RCC 7860 (cell line): Measurements from ENCODE around the gene CHD2.

Source experiments
- DNase-seq: peaks from one replicate; pipeline ENCODE4 v3.0.0-alpha.2; 2015; ENCODE audit warnings: low spot score
- FAIRE-seq: peaks from 2 replicates; lab custom pipeline; 2012; peaks lifted over from hg19 to GRCh38; lab: Jason Lieb, UNC

Gene CHD2

DNA sequence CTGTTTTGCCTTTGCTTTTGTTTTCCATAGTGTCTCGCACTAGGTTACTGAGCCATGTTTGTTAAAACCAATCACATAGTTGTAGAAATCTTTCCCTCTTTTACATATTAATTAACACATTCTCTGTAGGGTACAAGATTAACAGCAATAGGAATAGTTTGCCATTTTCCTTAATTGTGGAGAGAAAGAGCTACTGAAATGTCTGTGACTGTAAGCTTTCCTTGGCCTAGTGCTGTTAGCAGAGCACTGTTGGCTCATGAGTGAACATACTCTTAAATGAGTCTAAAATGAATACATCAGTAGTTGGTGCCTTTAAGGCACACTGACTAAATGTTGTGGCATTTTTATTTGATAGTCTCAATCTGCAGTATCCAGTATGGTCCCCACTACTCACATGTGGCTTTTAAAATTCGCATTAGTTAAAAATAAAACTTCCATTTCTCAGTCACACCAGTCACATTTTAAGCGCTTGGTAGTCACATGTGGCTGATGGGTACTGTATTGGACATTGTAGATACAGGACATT lies 28.2 kb downstream of the CHD2 start:
- FAIRE-seq, result no peak
- no peak for DNase-seq

DNA sequence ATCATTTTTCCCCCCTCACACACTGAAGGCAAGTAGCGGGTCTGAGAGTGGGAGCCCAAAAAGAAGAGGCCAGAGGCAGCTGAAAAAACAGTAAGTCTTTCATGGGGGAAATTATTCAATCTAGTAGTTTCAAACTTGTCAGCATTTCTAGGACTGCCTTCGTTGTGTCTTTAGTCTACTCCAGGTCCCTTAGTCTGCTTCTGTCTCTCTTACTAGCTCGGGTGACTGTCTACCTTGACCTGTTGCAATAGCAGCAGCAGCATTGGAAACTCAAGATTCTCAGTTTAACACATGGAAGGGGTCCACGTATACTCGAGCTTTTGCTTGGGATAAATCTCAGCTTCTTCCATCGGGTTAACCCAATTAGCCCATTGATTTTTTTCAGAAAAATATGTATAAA lies 28.9 kb downstream of the CHD2 start:
- no peak for DNase-seq
- FAIRE-seq, result no peak

DNA sequence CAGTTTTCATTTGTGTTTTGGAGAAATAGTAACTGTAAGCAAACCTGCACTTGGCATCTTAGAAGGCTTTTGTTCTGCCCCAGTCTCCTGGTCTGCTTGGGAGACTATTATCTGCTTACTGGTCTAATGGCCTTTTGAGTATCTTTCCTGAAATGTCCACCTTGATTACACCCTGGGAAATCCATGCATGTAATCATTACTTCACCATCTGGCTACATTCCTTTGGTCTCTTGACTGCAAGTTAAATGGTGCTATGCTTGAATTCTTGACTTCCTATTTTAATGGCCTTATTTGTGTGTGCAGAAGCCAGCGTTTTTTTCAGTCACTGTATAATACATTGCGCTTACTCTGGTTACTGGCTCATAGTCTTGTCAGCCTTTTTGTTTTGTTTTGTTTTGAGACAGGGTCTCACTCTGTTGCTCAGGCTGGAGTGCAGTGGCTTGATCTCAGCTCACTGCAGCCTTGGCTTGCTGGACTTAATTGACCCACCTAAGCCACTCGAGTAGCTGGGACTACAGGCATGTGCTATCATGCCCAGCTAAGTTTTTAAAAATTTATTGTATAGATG lies 30.0 kb downstream of the CHD2 start:
- no peak for FAIRE-seq
- DNase-seq, result no peak

DNA sequence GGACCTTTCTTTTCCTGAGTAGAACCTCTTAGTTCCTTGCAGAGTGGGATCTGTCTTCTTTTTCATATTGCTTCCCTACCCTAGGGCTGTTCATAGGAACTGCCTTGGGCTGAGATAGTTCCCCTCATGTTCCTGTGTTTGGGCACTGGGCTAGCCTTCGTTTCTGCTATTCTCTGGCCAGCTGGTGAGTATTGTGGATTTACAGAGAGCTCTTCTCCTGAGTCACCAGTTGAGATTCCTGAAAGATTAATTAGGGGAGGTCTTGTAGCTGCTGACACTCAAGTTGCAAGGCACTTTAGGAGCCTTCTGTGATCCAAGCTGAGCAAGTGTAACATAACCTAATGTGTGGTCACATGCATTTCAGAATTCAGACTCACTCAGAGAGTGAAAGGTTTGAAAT lies 30.7 kb downstream of the CHD2 start:
- DNase-seq (peak; percentile 48), FAIRE-seq (peak; percentile 26)

DNA sequence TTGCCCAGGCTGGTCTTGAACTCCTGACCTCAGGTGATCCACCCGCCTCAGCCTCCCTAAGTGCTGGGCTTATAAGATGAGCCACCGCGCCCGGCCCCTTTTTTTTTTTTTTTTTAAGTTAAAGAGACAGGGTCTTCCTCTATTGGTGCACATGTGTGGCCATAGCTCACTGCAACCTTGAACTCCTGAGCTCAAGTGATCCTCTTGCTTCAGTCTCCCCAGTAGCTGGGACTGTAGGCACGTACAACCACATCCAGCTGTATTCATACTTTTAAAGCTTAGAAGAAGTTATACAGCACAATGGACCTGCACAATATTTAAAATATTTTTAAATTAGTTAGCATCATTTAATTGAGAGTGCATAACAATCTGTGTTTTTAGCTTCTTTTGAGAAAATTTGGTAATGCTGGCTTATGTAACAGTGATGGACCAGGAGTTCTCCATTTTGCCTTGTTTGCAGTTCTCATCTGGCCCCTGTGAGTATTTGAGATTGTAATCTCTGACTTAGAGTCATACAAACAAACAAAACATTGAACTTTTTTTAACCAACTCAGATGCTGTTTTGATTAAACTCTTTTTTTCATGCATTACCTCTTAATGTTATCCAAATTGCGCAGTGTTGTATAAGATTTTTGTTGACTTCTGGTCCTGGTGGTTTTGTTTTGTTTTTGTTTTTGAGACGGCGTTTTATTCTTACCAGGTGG lies 33.0 kb downstream of the CHD2 start:
- FAIRE-seq (no peak), DNase-seq (no peak)

DNA sequence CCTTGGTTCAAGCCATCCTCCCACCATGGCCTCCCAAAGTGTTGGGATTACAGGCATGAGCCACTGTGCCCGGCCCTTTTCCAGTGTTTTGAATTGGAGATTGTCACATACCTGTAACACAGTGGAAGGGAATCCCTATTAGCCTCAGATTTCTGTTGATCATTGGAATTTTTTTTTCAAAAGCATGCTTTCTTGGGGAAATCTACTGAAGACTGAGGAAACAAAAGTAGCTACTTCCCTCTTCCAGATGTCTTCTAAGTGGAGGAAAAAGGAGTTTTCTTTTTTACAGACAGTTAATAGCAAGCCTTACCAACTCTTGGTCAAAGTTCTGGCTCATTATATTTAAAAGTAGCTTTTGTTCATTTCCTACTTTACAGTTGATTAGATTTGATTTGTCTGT lies 33.7 kb downstream of the CHD2 start:
- DNase-seq (no peak), FAIRE-seq (no peak)

DNA sequence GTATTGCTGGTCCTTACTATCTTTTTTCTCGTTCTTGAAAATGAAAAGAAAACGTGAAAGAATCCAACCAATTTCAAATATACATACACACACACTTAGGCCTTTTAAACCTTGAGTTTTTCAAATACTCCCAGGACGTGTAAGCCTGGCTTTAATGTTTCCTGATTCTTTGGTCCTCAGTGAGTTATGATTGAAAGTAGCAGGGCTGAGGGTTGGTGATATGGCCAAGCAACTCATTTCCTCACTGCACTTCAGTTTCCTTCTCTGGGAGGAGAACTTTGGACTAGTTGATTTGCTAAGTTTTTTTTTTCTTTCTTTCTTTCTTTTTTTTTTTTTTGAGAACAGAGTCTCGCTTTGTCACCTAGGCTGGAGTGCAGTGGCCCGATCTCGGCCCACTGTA lies 34.6 kb downstream of the CHD2 start:
- FAIRE-seq (no peak), DNase-seq (no peak)

DNA sequence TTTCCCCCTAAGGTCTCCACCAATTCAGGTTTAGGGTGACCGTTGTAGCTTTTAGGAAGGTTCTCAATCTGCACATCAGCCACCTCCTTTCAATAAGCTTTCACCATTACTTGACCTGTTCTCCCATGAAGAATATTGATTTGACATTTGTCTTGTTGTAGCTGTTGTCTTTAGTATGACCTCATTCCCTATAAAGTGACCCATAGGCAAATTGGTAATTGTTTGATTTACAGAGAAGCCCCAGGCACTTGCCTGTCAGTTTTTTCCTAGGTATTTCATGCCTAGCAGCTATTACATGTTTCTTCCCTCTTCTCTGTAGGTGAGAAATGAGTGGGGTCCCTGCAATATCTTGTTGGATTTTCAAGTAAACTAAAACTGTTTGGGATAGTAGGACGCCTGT lies 36.0 kb downstream of the CHD2 start:
- DNase-seq (no peak), FAIRE-seq (no peak)

DNA sequence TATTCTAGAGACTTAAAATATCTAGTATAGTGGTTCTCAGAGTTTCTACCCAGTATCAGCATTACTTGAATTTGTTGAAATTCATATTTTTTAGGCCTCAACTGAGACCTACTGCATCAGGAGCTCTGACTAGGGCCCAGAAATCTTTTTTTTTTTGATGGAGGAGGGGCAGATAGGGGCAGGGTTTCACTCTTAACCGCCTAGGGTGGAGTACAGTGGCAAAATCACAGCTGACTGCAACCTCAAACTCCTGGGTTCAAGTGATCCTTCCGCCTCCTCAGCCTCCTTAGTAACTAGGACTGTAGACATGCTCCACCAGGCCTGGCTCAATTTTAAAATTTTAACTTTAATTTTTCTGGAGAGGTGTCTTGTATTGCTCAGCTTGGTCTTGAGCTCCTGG lies 36.6 kb downstream of the CHD2 start:
- no peak for DNase-seq
- no peak for FAIRE-seq

DNA sequence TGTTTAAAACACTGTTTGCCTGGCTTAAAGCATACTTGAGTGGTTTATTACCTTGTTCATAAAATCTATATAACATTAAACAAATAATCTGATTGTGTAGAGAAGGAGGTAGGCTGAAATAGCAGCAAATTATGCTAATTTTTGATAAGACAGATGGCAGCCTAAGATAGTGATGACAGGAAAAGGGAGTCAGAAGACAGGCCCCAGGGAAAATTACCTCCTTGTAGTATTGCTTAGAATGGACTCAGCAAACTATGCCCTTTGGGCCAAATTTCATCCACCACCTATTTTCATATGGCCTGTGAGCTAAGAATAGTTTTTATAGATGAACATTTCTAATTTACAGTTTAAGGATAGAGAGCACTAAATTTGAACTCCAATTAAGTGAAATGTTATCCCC lies 37.8 kb downstream of the CHD2 start:
- DNase-seq, result no peak
- FAIRE-seq, result no peak

DNA sequence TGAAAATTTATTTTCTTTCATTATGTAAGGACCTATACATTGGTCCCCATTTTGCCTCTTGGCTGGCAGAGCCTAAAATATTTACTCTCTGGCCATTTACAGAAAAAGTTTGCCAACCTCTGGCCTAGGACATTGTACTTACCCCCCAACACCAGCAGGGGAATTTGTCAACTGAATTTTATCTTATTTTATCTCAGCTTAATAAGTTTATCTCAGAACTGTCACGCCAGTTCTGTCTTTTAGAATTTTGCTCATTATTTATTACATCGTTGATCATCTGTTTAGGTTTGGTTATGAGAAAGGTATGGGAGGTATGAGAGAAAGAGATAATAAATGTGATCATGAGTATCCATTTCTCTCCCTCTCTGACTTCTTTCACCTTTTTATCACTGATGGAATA lies 38.3 kb downstream of the CHD2 start:
- FAIRE-seq, result no peak

DNA sequence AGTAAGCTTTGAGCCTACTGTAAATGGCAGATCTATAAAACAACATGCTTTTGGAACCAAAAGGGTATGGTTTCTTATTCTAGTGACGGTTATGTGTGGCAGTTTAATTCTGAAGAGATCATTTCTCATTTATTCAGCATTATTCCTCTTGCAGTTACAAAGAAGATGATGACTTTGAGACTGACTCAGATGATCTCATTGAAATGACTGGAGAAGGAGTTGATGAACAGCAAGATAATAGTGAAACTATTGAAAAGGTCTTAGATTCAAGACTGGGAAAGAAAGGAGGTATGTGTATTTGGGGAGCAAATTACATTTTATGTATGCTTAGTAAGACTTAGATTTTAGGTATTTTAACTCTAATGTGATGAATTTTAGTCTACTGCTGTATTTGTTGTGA lies 41.5 kb downstream of the CHD2 start:
- FAIRE-seq (no peak), DNase-seq (no peak)

More for the DNA sequence above, 38.3 kb downstream of the CHD2 start:
- DNase-seq, result no peak

DNA sequence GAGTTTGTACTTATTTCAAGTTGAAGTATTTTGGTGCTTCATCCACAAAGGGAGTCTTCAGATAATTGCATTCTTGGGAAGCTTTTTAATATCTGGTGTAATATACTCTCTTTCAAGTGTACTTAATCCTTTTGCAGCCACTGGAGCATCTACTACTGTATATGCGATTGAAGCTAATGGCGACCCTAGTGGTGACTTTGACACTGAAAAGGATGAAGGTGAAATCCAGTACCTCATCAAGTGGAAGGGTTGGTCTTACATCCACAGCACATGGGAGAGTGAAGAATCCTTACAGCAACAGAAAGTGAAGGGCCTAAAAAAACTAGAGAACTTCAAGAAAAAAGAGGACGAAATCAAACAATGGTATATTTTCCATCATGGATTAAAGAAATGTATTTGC lies 42.6 kb downstream of the CHD2 start:
- no peak for FAIRE-seq
- no peak for DNase-seq

DNA sequence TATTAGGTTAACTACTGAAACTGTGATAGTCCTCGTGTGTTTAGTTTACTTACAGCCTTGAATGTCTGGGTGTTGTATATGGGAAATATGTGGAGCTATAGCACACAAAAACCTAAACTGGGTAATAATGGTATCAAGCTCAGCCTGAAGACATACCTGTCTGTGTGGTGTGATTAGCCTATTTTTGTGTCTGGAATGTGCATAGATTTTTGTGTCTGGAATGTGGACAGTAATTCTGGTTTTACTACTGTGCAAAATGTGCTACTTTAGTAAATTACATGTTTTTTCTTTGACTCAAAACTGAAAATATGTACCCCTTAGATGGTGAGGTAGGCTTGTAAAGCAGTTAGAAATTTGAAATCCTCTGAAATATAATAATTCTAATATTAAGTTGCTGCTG lies 43.5 kb downstream of the CHD2 start:
- no peak for FAIRE-seq

DNA sequence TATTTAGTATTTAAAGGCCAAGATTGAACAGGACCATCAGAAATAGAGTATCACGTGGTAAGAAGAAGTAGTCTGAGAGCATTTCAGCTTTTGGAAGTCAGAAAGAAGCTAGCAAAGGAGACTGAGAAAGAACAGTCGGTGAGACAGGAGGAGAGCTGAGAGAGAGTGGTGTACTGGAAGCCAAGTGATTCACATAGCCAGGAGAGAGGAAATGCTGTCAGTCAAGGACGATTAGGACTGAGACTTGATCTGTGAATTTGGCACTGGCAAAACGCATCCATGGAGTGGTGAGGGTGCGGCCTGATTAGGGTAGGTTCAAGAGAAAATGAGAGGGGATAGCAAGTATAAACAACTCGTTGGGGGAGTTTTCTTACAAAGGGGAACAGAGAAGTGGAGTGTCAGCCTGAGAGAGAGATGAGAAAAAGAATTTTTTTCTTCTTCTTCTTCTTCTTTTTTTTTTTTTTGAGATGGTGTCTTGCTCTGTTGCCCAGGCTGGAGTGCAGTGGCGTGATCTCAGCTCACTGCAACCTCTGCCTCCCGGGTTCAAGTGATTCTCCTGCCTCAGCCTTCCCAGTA lies 44.9 kb downstream of the CHD2 start:
- DNase-seq, result no peak
- FAIRE-seq, result no peak

More for the DNA sequence above, 43.5 kb downstream of the CHD2 start:
- DNase-seq, result no peak

DNA sequence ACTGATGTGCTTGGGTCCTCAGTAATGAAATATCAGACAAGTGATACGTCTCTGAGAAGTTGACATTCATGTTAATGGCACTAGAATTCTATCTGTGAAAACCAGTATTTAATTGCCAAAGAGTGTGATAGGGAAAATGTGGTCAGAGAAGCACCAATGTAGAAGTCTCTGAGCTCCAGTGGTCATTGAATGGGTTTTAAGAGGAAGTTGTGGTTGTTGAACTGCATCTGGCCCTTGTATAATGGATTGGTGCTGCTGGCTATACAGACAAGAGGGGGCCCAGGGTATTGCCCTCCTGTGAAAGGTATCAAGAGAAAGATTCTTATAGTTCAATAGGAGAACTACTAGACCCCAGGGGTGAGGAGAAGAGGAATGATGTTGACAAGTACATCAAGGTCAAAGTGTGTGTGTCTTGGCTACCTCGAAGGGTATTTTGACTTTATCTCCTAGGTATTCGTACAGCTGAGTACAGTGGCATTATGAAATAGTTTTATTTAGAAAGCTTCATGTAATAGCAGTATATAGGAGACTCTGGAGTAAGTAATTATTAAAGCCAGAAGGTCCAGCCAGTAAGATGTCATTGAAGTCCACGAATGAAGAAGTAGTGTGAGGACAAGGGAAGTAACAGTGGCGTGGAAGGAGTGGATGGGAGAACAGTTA lies 47.1 kb downstream of the CHD2 start:
- no peak for DNase-seq
- FAIRE-seq, result no peak

DNA sequence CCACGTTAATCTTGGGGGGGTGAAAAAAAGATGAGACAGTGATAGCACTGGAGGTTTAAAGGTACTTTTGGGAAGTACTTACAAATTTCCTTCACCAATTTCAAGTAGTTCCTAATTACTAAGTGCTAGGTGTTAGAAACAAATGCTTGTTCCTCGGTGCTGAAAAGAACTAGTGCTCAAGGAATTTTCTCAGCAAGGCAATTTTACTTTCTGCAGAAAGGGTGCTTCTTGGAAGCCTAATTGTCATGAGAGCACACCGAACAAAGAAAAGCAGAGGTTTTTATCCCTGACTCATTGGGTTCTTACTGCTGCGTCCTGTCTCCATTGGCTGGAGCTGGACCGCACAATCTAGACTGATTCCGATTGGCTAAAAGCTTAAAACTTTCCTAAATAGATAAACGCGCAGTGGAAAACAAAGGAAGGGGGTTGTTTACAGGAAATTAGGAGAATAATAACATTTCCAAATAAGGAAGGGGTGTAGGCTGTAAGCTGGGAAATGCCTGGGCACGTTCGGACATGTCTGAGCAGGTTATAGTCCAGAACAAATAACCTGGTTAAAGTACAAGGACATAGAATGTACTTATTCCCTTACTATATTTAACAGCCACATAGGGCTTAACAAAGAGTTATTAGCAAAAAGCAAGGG lies 49.6 kb downstream of the CHD2 start:
- FAIRE-seq, result no peak
- no peak for DNase-seq

DNA sequence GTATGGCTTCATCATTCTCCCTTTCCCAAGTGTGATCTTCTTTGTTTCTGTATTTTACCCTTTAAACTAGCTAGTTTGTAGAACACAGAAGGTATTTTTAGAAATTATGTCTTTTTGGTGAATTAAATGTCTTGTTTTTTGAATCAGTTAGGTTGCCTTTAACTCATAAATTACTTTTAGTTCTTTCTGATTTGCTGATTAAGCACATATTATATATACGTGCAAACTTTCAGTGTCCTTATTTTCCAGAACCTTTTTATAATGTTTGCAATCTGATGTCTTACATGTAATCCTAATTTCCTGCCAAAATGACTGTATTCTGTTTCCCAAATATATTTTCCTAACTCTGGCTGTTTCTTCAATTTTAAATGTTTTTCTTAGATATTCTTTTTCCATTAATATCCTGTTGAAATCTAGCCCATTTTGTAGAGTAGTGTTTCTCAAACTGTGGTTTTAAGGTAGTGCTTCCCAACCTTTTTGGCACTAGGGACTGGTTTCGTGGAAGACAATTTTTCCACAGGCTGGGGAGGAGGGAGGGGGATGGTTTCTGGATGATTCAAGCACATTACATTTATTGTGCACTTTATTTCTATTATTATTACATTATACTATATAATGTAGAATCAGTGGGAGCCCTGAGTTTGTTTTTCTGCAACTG lies 51.8 kb downstream of the CHD2 start:
- no peak for DNase-seq
- FAIRE-seq, result no peak

DNA sequence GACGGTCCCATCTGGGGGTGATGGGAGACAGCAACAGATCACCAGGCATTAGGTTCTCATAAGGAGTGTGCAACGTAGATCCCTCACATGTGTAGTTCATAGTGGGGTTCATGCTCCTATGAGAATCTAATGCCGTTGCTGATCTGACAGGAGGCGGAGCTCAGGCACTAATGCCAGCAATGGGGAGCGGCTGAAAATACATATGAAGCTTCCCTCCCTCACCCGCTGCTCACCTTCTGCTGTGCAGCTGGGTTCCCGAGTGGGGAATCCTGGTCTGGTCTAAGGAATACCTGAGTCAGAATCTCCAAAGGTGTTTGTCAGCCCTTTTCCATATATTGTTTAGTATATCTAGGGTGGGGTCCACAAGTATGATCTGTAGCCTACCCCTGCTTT lies 52.3 kb downstream of the CHD2 start:
- no peak for FAIRE-seq
- DNase-seq, result no peak

DNA sequence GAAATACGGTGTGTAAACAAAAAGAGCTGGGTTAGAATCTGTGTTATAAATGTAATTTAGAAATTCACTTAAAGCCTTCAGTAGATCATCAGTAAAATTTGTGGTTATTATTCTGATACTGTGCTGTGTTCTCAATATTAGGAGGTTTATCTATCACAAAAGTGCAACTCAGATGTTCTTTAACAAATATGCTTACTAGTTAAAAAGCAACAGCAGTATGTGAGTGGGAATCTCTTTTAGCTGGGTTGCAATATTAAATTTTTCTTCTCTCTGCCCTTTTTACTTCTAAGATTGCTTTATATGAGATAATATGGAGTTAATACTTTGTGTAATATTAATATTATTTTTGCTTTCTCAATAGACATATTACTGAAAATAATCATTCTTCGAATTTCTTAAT lies 53.4 kb downstream of the CHD2 start:
- FAIRE-seq, result no peak

DNA sequence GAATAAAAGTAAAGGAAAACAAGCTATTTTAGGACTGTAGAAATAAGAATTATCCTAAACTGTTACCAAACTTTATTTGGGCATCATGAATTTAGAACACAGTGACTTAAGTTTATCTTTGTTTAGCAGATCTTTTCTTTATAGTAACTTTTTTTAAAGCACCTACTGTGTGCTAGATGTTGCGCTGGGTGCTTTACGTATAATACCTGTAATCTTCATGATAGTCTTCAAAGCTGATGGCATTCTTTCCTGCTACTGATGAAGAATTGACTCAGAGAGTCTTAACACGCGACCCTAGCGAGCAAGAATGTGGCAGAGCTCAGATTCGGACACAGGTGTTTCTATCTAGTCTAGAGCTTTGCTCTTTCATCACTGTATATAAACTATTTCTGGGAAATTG lies 53.9 kb downstream of the CHD2 start:
- FAIRE-seq, result no peak

More for the DNA sequence above, 53.4 kb downstream of the CHD2 start:
- DNase-seq, result no peak

More for the DNA sequence above, 53.9 kb downstream of the CHD2 start:
- no peak for DNase-seq
